GM18505 (cell line): ENCODE results near the gene KRTAP2-4.
"Not testable (repeated sequence)": the region's sequence is repeated elsewhere in the genome, so short reads cannot be mapped to it uniquely, and the experiment has no call there.

Source experiments
- ATAC-seq: cut with Tn5 transposase; IDR thresholded peaks from one replicate; pipeline ENCODE4 v1.9.1; 2021; ENCODE audit not compliant: unreplicated experiment
- POLR2A ChIP-seq: IDR thresholded peaks from 4 replicates; pipeline ENCODE4 v1.6.1; 2011; ENCODE audit warnings: borderline replicate concordance; ENCODE audit not compliant: insufficient read depth, insufficient read length; ENCODE audit errors: extremely low read depth

Gene KRTAP2-4

DNA sequence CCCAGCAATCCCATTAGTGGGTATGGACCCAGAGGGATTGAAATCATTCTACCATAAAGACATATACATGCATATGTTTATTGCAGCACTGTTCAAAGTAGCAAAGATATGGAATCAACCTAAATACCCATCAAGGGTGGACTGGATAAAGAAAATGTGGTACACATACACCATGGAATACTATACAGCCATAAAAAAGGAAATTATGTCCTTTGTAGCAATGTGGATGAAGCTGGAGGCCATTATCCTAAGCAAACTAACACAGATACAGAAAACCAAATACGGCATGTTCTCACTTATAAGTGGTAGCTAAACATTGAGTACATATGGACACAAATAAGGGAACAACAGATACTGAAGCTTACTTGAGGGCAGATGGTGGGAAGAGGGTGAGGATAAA, 8.1 kb downstream of the KRTAP2-4 start:
- TF ChIP-seq POLR2A = no peak
- no peak for ATAC-seq

DNA sequence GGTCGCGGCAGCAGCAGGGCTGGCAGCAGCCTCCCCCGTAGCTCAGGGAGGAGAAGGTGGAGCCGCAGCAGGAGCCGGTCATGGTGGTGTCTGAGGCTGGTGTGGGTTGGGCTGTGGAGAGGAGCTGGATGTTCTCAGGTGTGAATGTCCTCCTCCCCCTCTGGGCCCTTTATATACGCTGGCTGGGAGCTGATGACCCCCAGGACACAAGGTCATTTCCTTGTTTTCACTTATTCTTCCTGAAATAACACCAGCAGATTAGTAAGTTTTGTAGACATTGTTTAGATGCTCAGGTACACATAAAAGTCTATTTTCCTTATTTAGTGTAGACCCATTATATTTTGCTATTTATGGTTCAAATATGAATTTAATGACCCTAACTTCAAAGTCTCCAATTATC, 10.5 kb downstream of the KRTAP2-4 start, which contains the start of gene KRTAP2-2:
TSS of gene KRTAP2-2 (minus strand) at position 101 of the 400 bp plus-strand sequence. CDS start at position 82, 19 bp downstream.
- ATAC-seq = not testable (repeated sequence)

DNA sequence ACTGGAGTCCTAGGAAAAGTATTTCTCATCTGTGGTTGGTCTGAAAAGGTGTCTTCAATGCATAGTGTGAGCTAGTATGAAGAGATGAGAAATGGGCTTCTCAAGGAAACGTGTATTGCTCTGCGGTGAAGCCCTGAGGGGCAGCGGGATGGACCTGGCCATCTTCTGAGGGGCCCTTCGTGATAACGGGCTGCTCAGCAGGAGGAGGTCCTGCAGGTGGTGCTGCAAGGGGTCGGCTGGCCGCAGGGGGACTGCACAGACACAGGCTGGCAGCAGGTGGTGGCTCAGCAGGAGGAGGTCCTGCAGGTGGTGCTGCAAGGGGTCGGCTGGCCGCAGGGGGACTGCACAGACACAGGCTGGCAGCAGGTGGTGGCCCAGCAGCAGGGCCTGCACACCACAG, 11.1 kb downstream of the KRTAP2-4 start:
- ATAC-seq = not testable (repeated sequence)

DNA sequence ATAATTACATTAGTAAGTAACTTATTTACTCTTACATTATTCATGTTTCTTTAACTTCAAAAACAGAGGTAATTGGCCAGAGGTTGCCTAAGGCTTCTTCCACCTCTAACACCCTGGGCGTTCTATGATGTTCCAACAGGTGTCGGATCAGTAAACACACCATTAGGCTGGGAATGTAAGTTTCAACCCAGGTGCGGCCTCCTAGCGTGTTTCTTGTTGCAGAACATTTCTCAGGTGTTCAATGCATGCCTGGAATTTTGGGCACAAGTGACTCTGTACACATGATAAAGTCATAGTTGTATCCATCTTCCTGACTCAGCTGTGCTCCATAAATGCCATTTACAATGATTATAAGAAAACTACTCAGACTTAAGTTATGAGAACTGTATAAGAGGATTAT, 11.7 kb downstream of the KRTAP2-4 start:
- no peak for ATAC-seq
- no peak for TF ChIP-seq POLR2A

DNA sequence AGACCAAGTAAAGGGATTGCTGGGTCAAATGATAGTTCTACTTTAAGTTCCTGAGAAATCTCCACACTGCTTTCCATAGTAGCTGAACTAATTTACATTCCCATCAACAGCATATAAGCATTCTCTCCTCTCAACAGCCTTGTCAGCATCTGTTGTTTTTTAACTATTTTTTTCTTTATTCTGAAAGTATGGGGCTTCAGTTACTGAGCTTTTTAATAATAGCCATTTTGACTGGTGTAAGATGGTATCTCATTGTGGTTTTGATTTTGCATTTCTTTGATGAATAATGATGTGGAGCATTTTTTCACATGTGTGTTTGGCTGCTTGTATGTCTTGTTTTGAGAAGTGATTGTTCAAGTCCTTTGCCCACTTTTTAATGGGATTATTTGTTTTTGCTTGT, 13.1 kb downstream of the KRTAP2-4 start:
- TF ChIP-seq POLR2A = no peak
- no peak for ATAC-seq

DNA sequence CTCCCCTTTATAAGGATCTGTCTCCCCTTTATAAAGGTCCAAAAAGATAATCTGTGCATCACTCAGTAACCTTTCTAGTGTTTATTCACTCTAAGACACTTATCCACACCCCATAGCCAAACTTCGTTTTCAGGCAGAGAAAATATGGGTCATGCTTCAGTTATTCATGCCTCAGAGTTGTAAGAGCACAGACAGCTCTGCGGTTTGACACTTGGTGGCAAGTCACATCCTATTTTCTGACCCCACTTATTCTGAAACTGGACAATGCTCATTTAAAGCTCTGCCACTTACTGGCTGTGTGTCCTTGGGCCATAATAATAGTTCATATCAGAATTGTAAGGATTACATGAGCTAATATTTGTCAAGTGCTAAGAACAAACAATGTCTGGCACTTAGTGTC, 16.6 kb downstream of the KRTAP2-4 start:
- no peak for TF ChIP-seq POLR2A
- ATAC-seq = no peak

DNA sequence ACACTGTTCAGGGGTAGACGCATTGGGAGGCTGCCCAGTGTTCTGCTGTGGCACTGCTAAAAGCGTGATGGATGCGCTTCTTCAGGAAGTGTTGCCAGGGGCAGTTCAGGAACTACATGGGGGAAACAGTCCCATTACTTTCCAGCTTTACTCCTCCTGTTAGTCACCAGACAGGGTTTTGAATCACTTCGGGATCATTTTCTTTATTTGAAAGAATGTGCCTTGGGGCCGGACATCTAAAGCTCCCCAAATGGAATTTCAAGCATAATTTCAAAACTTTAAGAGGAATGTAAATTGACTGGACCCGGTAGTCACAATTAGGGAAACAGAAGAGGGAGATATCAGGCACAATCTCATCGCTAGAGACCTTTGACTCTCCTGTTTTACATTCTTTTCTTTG, 17.2 kb downstream of the KRTAP2-4 start:
- no peak for TF ChIP-seq POLR2A
- no peak for ATAC-seq

DNA sequence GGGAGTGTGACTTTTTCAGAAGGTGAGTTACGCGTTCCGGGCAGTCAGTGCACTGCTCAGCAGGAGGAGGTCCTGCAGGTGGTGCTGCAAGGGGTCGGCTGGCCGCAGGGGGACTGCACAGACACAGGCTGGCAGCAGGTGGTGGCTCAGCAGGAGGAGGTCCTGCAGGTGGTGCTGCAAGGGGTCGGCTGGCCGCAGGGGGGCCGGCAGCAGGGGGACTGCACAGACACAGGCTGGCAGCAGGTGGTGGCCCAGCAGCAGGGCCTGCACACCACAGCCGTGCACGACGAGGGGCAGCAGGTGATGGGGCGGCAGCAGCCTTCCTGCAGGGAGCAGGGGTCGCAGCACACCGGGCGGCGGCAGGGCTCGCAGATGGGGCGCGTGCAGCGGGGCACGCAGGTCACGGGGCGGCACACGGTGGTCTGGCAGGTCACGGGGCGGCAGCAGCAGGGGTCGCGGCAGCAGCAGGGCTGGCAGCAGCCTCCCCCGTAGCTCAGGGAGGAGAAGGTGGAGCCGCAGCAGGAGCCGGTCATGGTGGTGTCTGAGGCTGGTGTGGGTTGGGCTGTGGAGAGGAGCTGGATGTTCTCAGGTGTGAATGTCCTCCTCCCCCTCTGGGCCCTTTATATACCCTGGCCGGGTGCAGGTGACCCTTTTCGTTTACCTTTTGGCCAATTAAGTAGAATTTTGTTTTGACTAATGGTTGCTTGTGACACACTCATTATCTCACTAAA, 18.8 kb downstream of the KRTAP2-4 start, which contains the start of gene KRTAP2-1:
TSS of gene KRTAP2-1 (minus strand) at position 582 of the 731 bp plus-strand sequence. CDS start at position 533, 49 bp downstream.
- ATAC-seq = not testable (repeated sequence)

DNA sequence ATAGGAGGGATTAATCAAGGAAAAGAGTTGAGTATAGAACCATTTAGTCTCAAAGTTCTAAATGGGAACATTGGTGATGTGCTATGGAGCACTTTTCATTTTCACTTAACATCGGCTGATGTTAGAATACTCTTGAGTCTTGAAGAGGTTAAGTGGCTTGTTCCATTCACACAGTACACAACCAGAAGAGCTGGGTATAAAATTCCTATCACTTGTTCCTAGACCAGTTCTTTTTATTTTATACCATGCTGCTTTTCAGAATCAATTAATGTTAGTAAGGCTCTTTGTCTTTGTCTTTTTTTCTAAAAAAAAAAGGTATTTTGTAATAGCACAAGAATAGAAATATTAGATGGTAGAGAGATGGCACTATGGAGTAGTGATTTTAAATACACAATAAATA, 22.7 kb downstream of the KRTAP2-4 start:
- TF ChIP-seq POLR2A = no peak
- no peak for ATAC-seq

DNA sequence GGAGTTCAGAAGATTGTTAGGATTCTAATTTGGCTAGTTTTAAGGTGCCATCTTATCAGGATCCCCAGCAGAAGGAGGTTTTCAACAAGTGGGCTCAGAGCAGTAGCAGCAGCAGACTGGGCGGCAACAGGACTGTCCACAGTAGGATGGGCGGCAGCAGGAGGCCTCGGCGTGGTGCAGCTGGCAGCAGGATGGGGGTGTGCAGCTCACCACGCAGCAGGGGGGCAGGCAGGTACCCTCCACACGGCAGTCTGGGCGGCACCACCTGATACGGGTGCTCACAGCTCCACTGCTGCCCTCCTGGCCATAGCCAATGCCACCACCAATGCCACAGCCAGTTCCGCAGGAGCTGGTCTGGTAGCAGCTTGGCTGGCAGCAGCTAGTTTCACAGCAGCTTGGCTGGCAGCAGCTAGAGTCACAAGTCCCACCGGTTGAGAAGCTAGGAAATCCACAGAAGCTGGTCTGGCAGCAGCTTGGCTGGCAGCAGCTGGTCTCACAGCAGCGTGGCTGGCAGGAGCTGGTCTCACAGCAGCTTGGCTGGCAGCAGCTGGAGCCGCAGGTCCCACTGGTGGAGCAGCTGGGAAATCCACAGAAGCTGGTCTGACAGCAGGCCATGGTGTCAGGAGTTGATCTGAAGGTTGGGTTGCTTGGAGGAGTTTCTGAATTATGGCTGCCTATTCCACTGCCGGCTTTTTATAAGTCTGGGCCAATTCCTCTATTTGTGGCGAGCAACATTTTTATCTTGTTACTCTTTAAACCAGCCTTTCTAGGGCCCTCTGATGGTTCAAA, 24.7 kb downstream of the KRTAP2-4 start, which contains the start of gene KRTAP1-1:
TSS of gene KRTAP1-1 (minus strand) at position 668 of the 789 bp plus-strand sequence. CDS start at position 615, 53 bp downstream.
- not testable (repeated sequence) for ATAC-seq

DNA sequence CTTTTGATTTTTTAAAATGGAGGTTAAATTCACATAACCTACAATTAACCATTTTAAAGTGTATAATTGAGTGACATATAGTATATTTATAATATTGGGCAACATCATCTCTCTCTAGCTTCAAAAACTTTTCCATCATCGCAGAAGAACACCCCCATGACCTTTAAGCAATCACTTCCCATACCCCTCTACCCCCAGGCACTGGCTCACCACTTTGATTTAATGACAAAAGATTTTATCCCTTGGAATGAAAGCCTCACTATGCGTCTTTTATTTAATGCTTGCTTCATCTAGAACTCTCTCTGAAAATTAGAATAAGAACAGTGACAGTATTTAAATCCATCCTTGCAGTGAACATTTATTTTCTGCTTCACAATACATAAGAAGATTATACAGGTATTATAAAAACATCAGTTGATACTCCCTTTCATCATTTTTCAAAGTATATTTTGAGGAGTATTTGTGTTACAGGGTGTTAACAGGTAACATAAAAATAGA, 27.8 kb downstream of the KRTAP2-4 start:
- ATAC-seq = no peak
- TF ChIP-seq POLR2A = no peak

DNA sequence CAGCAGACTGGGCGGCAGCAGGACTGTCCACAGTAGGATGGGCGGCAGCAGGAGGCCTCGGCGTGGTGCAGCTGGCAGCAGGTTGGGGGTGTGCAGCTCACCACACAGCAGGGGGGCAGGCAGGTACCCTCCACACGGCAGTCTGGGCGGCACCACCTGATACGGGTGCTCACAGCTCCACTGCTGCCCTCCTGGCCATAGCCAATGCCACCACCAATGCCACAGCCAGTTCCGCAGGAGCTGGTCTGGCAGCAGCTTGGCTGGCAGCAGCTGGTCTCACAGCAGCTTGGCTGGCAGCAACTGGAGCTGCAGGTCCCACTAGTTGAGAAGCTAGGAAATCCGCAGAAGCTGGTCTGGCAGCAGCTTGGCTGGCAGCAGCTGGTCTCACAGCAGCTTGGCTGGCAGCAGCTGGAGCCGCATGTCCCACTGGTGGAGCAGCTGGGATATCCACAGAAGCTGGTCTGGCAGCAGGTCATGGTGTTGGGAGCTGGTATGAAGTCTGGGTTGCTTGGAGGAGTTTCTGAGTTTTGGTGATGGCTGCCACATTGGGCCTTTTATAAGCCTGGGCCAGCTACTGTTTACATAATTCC, 31.2 kb downstream of the KRTAP2-4 start, which contains the start of gene KRTAP1-3:
TSS of gene KRTAP1-3 (minus strand) at position 529 of the 590 bp plus-strand sequence. CDS start at position 476, 53 bp downstream.
- not testable (repeated sequence) for ATAC-seq

DNA sequence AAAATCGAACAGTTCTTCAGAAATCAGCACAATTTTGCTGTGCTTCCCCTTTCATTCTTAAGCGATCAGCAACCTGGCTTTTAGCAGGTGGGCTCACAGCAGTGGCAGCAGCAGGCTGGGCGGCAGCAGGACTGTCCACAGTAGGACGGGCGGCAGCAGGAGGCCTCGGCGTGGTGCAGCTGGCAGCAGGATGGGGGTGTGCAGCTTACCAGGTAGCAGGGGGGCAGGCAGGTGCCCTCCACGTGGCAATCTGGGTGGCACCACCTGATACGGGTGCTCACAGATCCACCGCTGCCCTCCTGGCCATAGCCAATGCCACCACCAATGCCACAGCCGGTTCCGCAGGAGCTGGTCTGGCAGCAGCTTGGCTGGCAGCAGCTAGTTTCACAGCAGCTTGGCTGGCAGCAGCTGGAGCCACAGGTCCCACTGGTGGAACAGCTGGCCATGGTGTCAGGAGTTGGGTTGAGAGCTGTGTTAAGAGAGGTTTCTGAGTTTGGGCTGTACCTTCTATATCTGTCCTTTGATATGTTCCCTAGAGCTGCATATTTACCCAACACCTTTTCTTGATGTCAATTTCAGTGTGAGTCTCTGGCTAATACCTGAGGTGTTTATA, 35.9 kb downstream of the KRTAP2-4 start, which contains the start of gene KRTAP1-4:
TSS of gene KRTAP1-4 (minus strand) at position 563 of the 613 bp plus-strand sequence. CDS start at position 446, 117 bp downstream.
- no peak for ATAC-seq

More for the DNA sequence above, 35.9 kb downstream of the KRTAP2-4 start, which contains the start of gene KRTAP1-4:
- TF ChIP-seq POLR2A = no peak
